K562 (cell line): ENCODE measurements around the gene LPIN3. TPM values are rescaled to one million over a fixed set of nuclear protein-coding genes. Genes with fewer than 3 reads are reported as not detected.

Experiments
- ATAC-seq: fragments of 200-7000 bp; cut with Tn5 transposase; 3 replicates; pipeline ENCODE4 v1.9.1; 2020; ENCODE audit warnings: moderate library complexity
- BruUV-seq: library from RNA; stranded (reverse); fragments of 400-500 nt; replicated peaks from 2 replicates; lab custom pipeline; 2021; lab: Mats Ljungman, UMichigan
- CTCF ChIA-PET: fragments of 300-600 bp; formaldehyde crosslinking; extraction: SDS; loops from one replicate; lab custom pipeline; 2021; ENCODE audit warnings: low intra/inter-chr PET ratio; lab: Yijun Ruan, JAX
- POLR2A ChIA-PET: fragments of 300-600, 350-650 bp; sonication (Branson Sonifier 250); formaldehyde crosslinking; extraction: SDS; loops from one replicate; lab custom pipeline; 2021; ENCODE audit warnings: antibody characterized with exemption, inconsistent platforms; lab: Yijun Ruan, JAX
- DNase-seq, 4 experiments: peaks; one replicate each; pipeline versions ENCODE4 v3.0.0 to v3.0.0-alpha.2; 2011 to 2018; ENCODE audit warnings: low spot score in 3 of 4, mixed read lengths in 3 of 4; ENCODE audit errors: extremely low read depth in 1 of 4
- FAIRE-seq: peaks from 2 replicates; lab custom pipeline; 2011; peaks lifted over from hg19 to GRCh38; lab: Jason Lieb, UNC
- H2AFZ ChIP-seq: 2 replicates; pipeline ENCODE4 v1.6.0; 2011; ENCODE audit warnings: low read depth, low read length, control low read depth, inconsistent platforms
- H3K27ac ChIP-seq: fragments of 200-600 bp; 3 replicates; pipeline ENCODE4 v1.8.0; 2011; ENCODE audit warnings: low read depth, mild to moderate bottlenecking, control low read depth, inconsistent platforms, low read length, moderate library complexity, mixed read lengths; ENCODE audit errors: extremely low read depth
- H3K27me3 ChIP-seq, 2 experiments: fragments of 300-600 bp in 1 of 2; 2 replicates in 1 of 2; 3 replicates in 1 of 2; pipeline versions ENCODE4 v1.6.0 to v1.8.0; 2011; ENCODE audit warnings: inconsistent platforms in 2 of 2, low read length in 2 of 2, mild to moderate bottlenecking in 1 of 2, mixed read lengths in 1 of 2, moderate library complexity in 1 of 2; ENCODE audit not compliant: control insufficient read depth in 2 of 2, insufficient read depth in 2 of 2
- H3K36me3 ChIP-seq: fragments of 300-600 bp; 3 replicates; pipeline ENCODE4 v1.8.0; 2011; ENCODE audit warnings: mild to moderate bottlenecking, low read length, inconsistent platforms; ENCODE audit not compliant: control insufficient read depth, insufficient read depth
- H3K4me1 ChIP-seq, 2 experiments: fragments of 200-600 bp in 1 of 2; replicated peaks in 1 of 2; 2 replicates in 1 of 2; 3 replicates in 1 of 2; pipeline versions ENCODE4 v1.5.1 to v1.8.0; 2011; ENCODE audit warnings: inconsistent platforms in 2 of 2, low read length in 2 of 2, mild to moderate bottlenecking in 1 of 2, mixed read lengths in 1 of 2, moderate library complexity in 1 of 2; ENCODE audit not compliant: control insufficient read depth in 2 of 2, insufficient read depth in 2 of 2
- H3K4me2 ChIP-seq: 2 replicates; pipeline ENCODE4 v1.6.1; 2011; ENCODE audit warnings: low read length, control low read depth, inconsistent platforms, mixed read lengths; ENCODE audit not compliant: insufficient read depth
- H3K4me3 ChIP-seq: fragments of 200-600 bp; sonication (generic), shearing (Covaris generic); 2 replicates; pipeline ENCODE4 v1.5.1; 2016; ENCODE audit warnings: control low read depth, inconsistent platforms
- H3K79me2 ChIP-seq: fragments of 200-600 bp; 3 replicates; pipeline ENCODE4 v1.8.0; 2011; ENCODE audit warnings: low read length, inconsistent platforms; ENCODE audit not compliant: control insufficient read depth, insufficient read depth
- H3K9ac ChIP-seq, 2 experiments: 2 replicates each; pipeline versions ENCODE4 v1.6.0 to v1.6.1; 2011; ENCODE audit warnings: low read depth in 2 of 2, low read length in 2 of 2, control low read depth in 1 of 2, inconsistent platforms in 1 of 2, mild to moderate bottlenecking in 1 of 2, mixed read lengths in 1 of 2; ENCODE audit not compliant: insufficient read depth in 1 of 2
- H3K9me1 ChIP-seq: one replicate; pipeline ENCODE4 v1.6.0; 2011; ENCODE audit warnings: inconsistent platforms, mild to moderate bottlenecking, low read length, moderate library complexity; ENCODE audit not compliant: control insufficient read depth, insufficient read depth
- H3K9me3 ChIP-seq: replicated peaks from 2 replicates; pipeline ENCODE4 v1.5.1; 2011; ENCODE audit warnings: low read depth, low read length, inconsistent platforms; ENCODE audit not compliant: control insufficient read depth, insufficient read depth
- H4K20me1 ChIP-seq: replicated peaks from 2 replicates; pipeline ENCODE4 v1.6.1; 2011; ENCODE audit warnings: low read length, inconsistent platforms, mixed read lengths; ENCODE audit not compliant: control insufficient read depth, insufficient read depth
- ATF3 ChIP-seq, 2 experiments: fragments of 450-650 bp in 1 of 2; sonication (generic) in 1 of 2; formaldehyde crosslinking in 1 of 2; IDR thresholded peaks in 1 of 2; conservative IDR thresholded peaks in 1 of 2; 2 replicates each; pipeline versions ENCODE4 v1.6.1 to v1.8.1; 2016 to 2023; ENCODE audit warnings: mild to moderate bottlenecking in 2 of 2, moderate library complexity in 2 of 2, inconsistent platforms in 1 of 2, missing genetic modification reagents in 1 of 2
- ETS2 ChIP-seq: IDR thresholded peaks from 2 replicates; pipeline ENCODE4 v1.6.1; 2016; ENCODE audit warnings: borderline replicate concordance, missing genetic modification characterization, mild to moderate bottlenecking, moderate library complexity, missing compliant biosample characterization; ENCODE audit not compliant: poor library complexity, severe bottlenecking
- FOSL1 ChIP-seq: fragments of 200-800 bp; sonication (Bioruptor generic); conservative IDR thresholded peaks from 2 replicates; pipeline ENCODE4 v1.6.1; 2016; ENCODE audit warnings: missing genetic modification characterization, missing compliant biosample characterization
- HNRNPK ChIP-seq: fragments of 200-400 bp; formaldehyde crosslinking; IDR thresholded peaks from one replicate; pipeline ENCODE4 v1.6.1; 2018; ENCODE audit warnings: mild to moderate bottlenecking, low read depth, low read length; ENCODE audit not compliant: poor library complexity, severe bottlenecking
- JUNB ChIP-seq: fragments of 450-650 bp; formaldehyde crosslinking; conservative IDR thresholded peaks from 2 replicates; pipeline ENCODE4 v1.4.0; 2020; ENCODE audit warnings: mild to moderate bottlenecking
- MNT ChIP-seq, 2 experiments: fragments of 450-650 bp; conservative IDR thresholded peaks; 2 replicates each; pipeline ENCODE4 v1.6.1; 2017; ENCODE audit warnings: mild to moderate bottlenecking in 2 of 2, moderate library complexity in 2 of 2
- MYC ChIP-seq, 2 experiments: fragments of 250-450 bp in 1 of 2; sonication (Bioruptor Pico) in 1 of 2; IDR thresholded peaks; 2 replicates each; pipeline versions ENCODE4 v1.5.1 to v1.6.1; 2012 to 2021; ENCODE audit warnings: low read depth in 2 of 2, borderline replicate concordance in 1 of 2, improper control_type of control experiment in 1 of 2, low read length in 1 of 2, mild to moderate bottlenecking in 1 of 2, moderate library complexity in 1 of 2
- PKNOX1 ChIP-seq: fragments of 450-650 bp; IDR thresholded peaks from 2 replicates; pipeline ENCODE4 v1.6.1; 2016
- ZBTB8A ChIP-seq: fragments of 450-650 bp; IDR thresholded peaks from 2 replicates; pipeline ENCODE4 v1.6.1; 2018; ENCODE audit warnings: mild to moderate bottlenecking, moderate library complexity; ENCODE audit not compliant: partially characterized antibody
- ZBTB9 ChIP-seq: fragments of 450-650 bp; formaldehyde crosslinking; IDR thresholded peaks from 2 replicates; pipeline ENCODE4 v1.4.0; 2020; ENCODE audit warnings: mild to moderate bottlenecking, moderate library complexity
- ZFPM2 ChIP-seq: fragments of 250-450 bp; sonication (Bioruptor Pico); IDR thresholded peaks from 2 replicates; pipeline ENCODE4 v1.5.1; 2022; ENCODE audit warnings: mild to moderate bottlenecking
- WGBS: fragments of 100-300 bp; shearing (Covaris generic); methylation state at CpG from one replicate; pipeline ENCODE4 v1.1.6; 2016; ENCODE audit warnings: low coverage, mixed read lengths; ENCODE audit not compliant: insufficient coverage; ENCODE audit errors: missing lambda C conversion rate; 5-methylcytosine and 5-hydroxymethylcytosine counted together
- in situ Hi-C: fragments of 300-500 bp; cut with MboI; formaldehyde crosslinking; loops from 4 replicates; pipeline ENCODE4 v1.15.0; 2018; ENCODE audit warnings: inconsistent platforms, mixed read lengths
- intact Hi-C: fragments of 100-400 bp; cut with micrococcal nuclease; formaldehyde crosslinking; loops from 2 replicates; pipeline ENCODE4 v1.14.2; 2022
- polyA plus RNA-seq, 8 experiments: library from polyadenylated mRNA; depleted of rRNA in 4 of 8; stranded (reverse) in 5 of 8; unstranded in 3 of 8; fragments of >200 nt; fragmentation: Nextera tagmentation in 2 of 8; fragmentation: Illumina TruSeq in 1 of 8; extraction: Ambion mirVana in 2 of 8; extraction: Trizol in 1 of 8; gene quantifications; 2 replicates each; pipeline versions ENCODE4 v1.2.1 to v1.2.3, GENCODE V29; 2011 to 2014; ENCODE audit warnings: inconsistent platforms in 1 of 8, missing spikeins in 1 of 8
- total RNA-seq, 7 experiments: library from RNA; depleted of rRNA in 6 of 7; stranded (reverse); fragments of >200 nt in 6 of 7; fragmentation: Illumina TruSeq in 2 of 7; extraction: Trizol in 2 of 7; gene quantifications; 2 replicates each; pipeline versions ENCODE4 v1.2.1 to v1.2.3, GENCODE V29; 2011 to 2021; ENCODE audit warnings: low replicate concordance in 1 of 7

LPIN3 gene
- total and polyA plus RNA-seq, 9 of the 15 experiments (the other 6 are each of a cell fraction or from before 2014, with no cell fraction given), result 2.2 to 10.4 (median 5.9) TPM

GRCh38 chr20:41327178-41327577 is 13.4 kb upstream of the LPIN3 start (continued):
- TF ChIP-seq PKNOX1, result peak; percentile 83
- TF ChIP-seq, all 486 proteins: peak for 3

GRCh38 chr20:41329435-41330342 is 10.9 kb upstream of the LPIN3 start:
- H3K27me3 ChIP-seq, result peaks cover 0 to under 1% of the 10 kb centered on the region in 2 experiments; a peak in 2 of 5 replicates
- H4K20me1 ChIP-seq, result no peaks in the 10 kb centered on the region
- FAIRE-seq (no peak), ATAC-seq (peak; percentile 67), DNase-seq (peak in 1 of 4 experiments; percentile 30)
- peak overlapping the region in 1 of 2 experiments; percentile 76; a peak in 3 of 4 replicates for H3K9ac ChIP-seq
- CTCF ChIA-PET, result interaction anchor here (0.6 kb wide), 1 partner anchor 14 kb away, joined by 4 read pairs; no protein-coding TSS in a partner anchor
- POLR2A ChIA-PET, result interaction anchor here (0.6 kb wide), 2 partner anchors 95 to 157 kb away, joined by 3 to 4 read pairs; no protein-coding TSS in a partner anchor
- H3K4me2 ChIP-seq, result peak overlapping the region; percentile 36; the same call in 1 of the 2 replicates
- in situ Hi-C loops, result no loop called here
- no TSS peak for BruUV-seq
- WGBS, result 30% methylated on average over 14 of the region's 14 CpGs
- no peaks in the 10 kb centered on the region for H3K79me2 ChIP-seq
- no peak overlapping the region for H3K4me3 ChIP-seq
- intact Hi-C loops, result no loop called here
- H2AFZ ChIP-seq, result peak overlapping the region; percentile 90
- H3K36me3 ChIP-seq, result no peaks in the 10 kb centered on the region
- H3K9me3 ChIP-seq, result no peaks in the 10 kb centered on the region
- H3K4me1 ChIP-seq, result peaks cover 0 to 12% of the 10 kb centered on the region in 2 experiments; a peak in 1 of 5 replicates
- no peak overlapping the region for H3K27ac ChIP-seq
- H3K9me1 ChIP-seq, result no peaks in the 10 kb centered on the region
- TF ChIP-seq ZFPM2 (no peak), JUNB (CRISPR knock-in tag) (no peak), ATF3 (IDR thresholded peaks at IDR 0.05) (0 out of 2 replicates have a peak, but pooled peaks have one; percentile 9), ATF3 (CRISPR knock-in tag; conservative IDR thresholded peaks at IDR 0.05) (no peak), MNT (conservative IDR thresholded peaks at IDR 0.05) (peak in 1 of 2 experiments; percentile 46; a peak in 2 of 4 replicates), ZBTB9 (peak; percentile 58; the same call in 1 of the 2 replicates), ZBTB8A (no peak), MYC (IDR thresholded peaks at IDR 0.05; ENCODE audit: low read depth, low read length) (peak; percentile 63), MYC (CRISPR knock-in tag; IDR thresholded peaks at IDR 0.05; ENCODE audit: borderline replicate concordance, low read depth) (no peak), FOSL1 (tag) (peak; percentile 42), HNRNPK (no peak), ETS2 (tag) (no peak)
